ENCODE results near the gene CCDC51. TPM values are rescaled to one million over a fixed set of nuclear protein-coding genes. Genes with fewer than 3 reads are reported as not detected.

CCDC51 gene
- total and polyA plus RNA-seq, 9 of the 15 experiments (the other 6 are each of a cell fraction or from before 2014, with no cell fraction given), result 6.5 to 18.6 (median 15.7) TPM

GRCh38 chr3:48411041-48411588 is 28.8 kb downstream of the CCDC51 start:
- intact Hi-C loops (cut with micrococcal nuclease) (no loop called here), in situ Hi-C loops (cut with MboI) (no loop called here)
- ChIA-PET POLR2A (interaction anchor here (1.2 kb wide), 1 partner anchor 25 kb away, joined by 3 read pairs; no protein-coding TSS in a partner anchor), CTCF (ENCODE audit: low intra/inter-chr PET ratio) (no interaction called here)
- TF ChIP-seq XRCC3 (IDR thresholded peaks at IDR 0.05) (no peak), ZBTB2 (IDR thresholded peaks at IDR 0.05) (no peak), RAD21 (CRISPR knock-in tag; conservative IDR thresholded peaks at IDR 0.05 in 1 of 2, IDR thresholded peaks at IDR 0.05 in 1 of 2) (no peak), ZNF408 (CRISPR knock-in tag; IDR thresholded peaks at IDR 0.05; ENCODE audit: low read depth) (no peak), TARDBP (IDR thresholded peaks at IDR 0.05) (no peak), CHAMP1 (IDR thresholded peaks at IDR 0.05) (no peak), CGGBP1 (CRISPR knock-in tag; IDR thresholded peaks at IDR 0.05) (no peak), NUFIP1 (IDR thresholded peaks at IDR 0.05; ENCODE audit: partially characterized antibody) (no peak)
- H3K9ac ChIP-seq (ENCODE audit: insufficient read depth in 1 of 2, low read depth in 2 of 2, low read length in 2 of 2), result no peak overlapping the region
- no TSS peak for BruUV-seq (replicated peaks)
- no peak overlapping the region for H3K4me3 ChIP-seq
- no peaks in the 10 kb centered on the region for H3K9me1 ChIP-seq (ENCODE audit: control insufficient read depth, insufficient read depth, low read length)
- H3K36me3 ChIP-seq (ENCODE audit: control insufficient read depth, insufficient read depth, low read length), result no peaks in the 10 kb centered on the region
- 0 out of 5 replicates have a peak, but pooled peaks cover 0 to 6% of the 10 kb centered on the region in 2 experiments for H3K4me1 ChIP-seq (replicated peaks in 1 of 2; ENCODE audit: control insufficient read depth in 2 of 2, insufficient read depth in 2 of 2, low read length in 2 of 2)
- H3K4me2 ChIP-seq (ENCODE audit: insufficient read depth, low read length), result no peak overlapping the region
- FAIRE-seq (no peak), ATAC-seq (no peak), DNase-seq (ENCODE audit: extremely low read depth in 1 of 4, low spot score in 3 of 4) (no peak)
- H3K27me3 ChIP-seq (ENCODE audit: control insufficient read depth in 2 of 2, insufficient read depth in 2 of 2, low read length in 2 of 2), result no peaks in the 10 kb centered on the region
- no peaks in the 10 kb centered on the region for H3K79me2 ChIP-seq (ENCODE audit: control insufficient read depth, insufficient read depth, low read length)
- WGBS (ENCODE audit: insufficient coverage, low coverage, missing lambda C conversion rate), result 73% methylated on average over 9 of the region's 9 CpGs
- no peaks in the 10 kb centered on the region for H3K9me3 ChIP-seq (replicated peaks; ENCODE audit: control insufficient read depth, insufficient read depth, low read depth, low read length)
- H3K27ac ChIP-seq (ENCODE audit: extremely low read depth, low read depth, low read length), result no peak overlapping the region
- 0 out of 2 replicates have a peak, but pooled peaks cover 6% of the 10 kb centered on the region for H4K20me1 ChIP-seq (replicated peaks; ENCODE audit: control insufficient read depth, insufficient read depth, low read length)
- H2AFZ ChIP-seq (ENCODE audit: low read depth, low read length), result no peak overlapping the region

All from K562 (cell line).